ENCODE data around the gene MED20. TPM values are rescaled to one million over a fixed set of nuclear protein-coding genes. Genes with fewer than 3 reads are reported as not detected.

MED20 gene
- total RNA-seq, 4 donors from 2014 or later = 11.5 to 16.5 (median 12.1) TPM

- intact Hi-C loops (cut with DNase I; ENCODE audit: low total_unique reads) (no loop called here), in situ Hi-C loops (cut with MboI; ENCODE audit: low sequenced_read_pairs in 4 of 4) (loop anchor here in 1 of 4 donors (10.0 to 25.0 kb wide), 2 partner anchors 115 to 303 kb away; partner anchors contain the start of gene MRPS10)
- no peak for ATAC-seq
Observed at GRCh38 chr6:41909727-41910126, 11.2 kb downstream of the MED20 start.

GRCh38 chr6:41901882-41902519 lies 18.9 kb downstream of the MED20 start:
- DNase-seq (no peak), ATAC-seq (no peak)
- TF ChIP-seq CTCF (IDR thresholded peaks at IDR 0.05 in 4 of 5, conservative IDR thresholded peaks at IDR 0.05 in 1 of 5) (no peak), POLR2A (IDR thresholded peaks at IDR 0.05) (no peak)
- Histone ChIP-seq H3K4me3 (no peak overlapping the region), H3K36me3 (peaks cover 0 to 32% of the 10 kb centered on the region in 2 donors), H3K27ac (no peak overlapping the region), H3K9me3 (no peaks in the 10 kb centered on the region), H3K27me3 (no peaks in the 10 kb centered on the region), H3K4me1 (no peaks in the 10 kb centered on the region)
- intact Hi-C loops (cut with DNase I; ENCODE audit: low total_unique reads) = no loop called here
- in situ Hi-C loops (cut with MboI; ENCODE audit: low sequenced_read_pairs in 4 of 4) = loop anchor here in 1 of 4 donors (10.0 to 25.0 kb wide), 2 partner anchors 107 to 310 kb away; partner anchors contain the start of gene MRPS10

More at GRCh38 chr6:41909727-41910126, 11.2 kb downstream of the MED20 start:
- peaks cover 0 to 65% of the 10 kb centered on the region in 2 donors for H3K36me3 ChIP-seq
- no peak for DNase-seq
- no peaks in the 10 kb centered on the region for H3K9me3 ChIP-seq
- H3K4me1 ChIP-seq = peaks cover 0 to 4% of the 10 kb centered on the region in 2 donors
- no peak for TF ChIP-seq CTCF (IDR thresholded peaks at IDR 0.05 in 4 of 5, conservative IDR thresholded peaks at IDR 0.05 in 1 of 5)
- no peak for TF ChIP-seq POLR2A (IDR thresholded peaks at IDR 0.05)
- H3K27me3 ChIP-seq = no peaks in the 10 kb centered on the region
- no peak overlapping the region for H3K4me3 ChIP-seq
- no peak overlapping the region for H3K27ac ChIP-seq

GRCh38 chr6:41900861-41901260 lies 20.1 kb downstream of the MED20 start:
- intact Hi-C loops (cut with DNase I; ENCODE audit: low total_unique reads) = no loop called here
- in situ Hi-C loops (cut with MboI; ENCODE audit: low sequenced_read_pairs in 4 of 4) = loop anchor here in 1 of 4 donors (10.0 to 25.0 kb wide), 2 partner anchors 106 to 311 kb away; partner anchors contain the start of gene MRPS10
- Histone ChIP-seq H3K4me3 (no peak overlapping the region), H3K27ac (no peak overlapping the region), H3K36me3 (peaks cover 0 to 22% of the 10 kb centered on the region in 2 donors), H3K9me3 (no peaks in the 10 kb centered on the region), H3K4me1 (peaks cover 6 to 9% of the 10 kb centered on the region in 2 donors), H3K27me3 (no peaks in the 10 kb centered on the region)
- ATAC-seq (no peak), DNase-seq (no peak)
- TF ChIP-seq CTCF (IDR thresholded peaks at IDR 0.05 in 4 of 5, conservative IDR thresholded peaks at IDR 0.05 in 1 of 5) (no peak), POLR2A (IDR thresholded peaks at IDR 0.05) (no peak)

GRCh38 chr6:41896281-41896680 lies 24.7 kb downstream of the MED20 start:
- Histone ChIP-seq H3K4me1 (peaks cover 8 to 22% of the 10 kb centered on the region in 2 donors), H3K27ac (peak overlapping the region in 3 of 4 donors; percentile 84 to 91 (median 85)), H3K9me3 (no peaks in the 10 kb centered on the region), H3K4me3 (peak overlapping the region; percentile 69 to 91 (median 76)), H3K36me3 (peaks cover 0 to 4% of the 10 kb centered on the region in 2 donors), H3K27me3 (no peaks in the 10 kb centered on the region)
- TF ChIP-seq POLR2A (IDR thresholded peaks at IDR 0.05) (no peak), CTCF (IDR thresholded peaks at IDR 0.05 in 4 of 5, conservative IDR thresholded peaks at IDR 0.05 in 1 of 5) (no peak)
- no peak for DNase-seq
- in situ Hi-C loops (cut with MboI; ENCODE audit: low sequenced_read_pairs in 4 of 4) = no loop called here
- intact Hi-C loops (cut with DNase I; ENCODE audit: low total_unique reads) = no loop called here
- no peak for ATAC-seq

All from gastrocnemius medialis (tissue), 4 donors.